Measurements from ENCODE around the gene TMEM201. TPM values are rescaled to one million over a fixed set of nuclear protein-coding genes. Genes with fewer than 3 reads are reported as not detected.

TMEM201 gene, protein sequence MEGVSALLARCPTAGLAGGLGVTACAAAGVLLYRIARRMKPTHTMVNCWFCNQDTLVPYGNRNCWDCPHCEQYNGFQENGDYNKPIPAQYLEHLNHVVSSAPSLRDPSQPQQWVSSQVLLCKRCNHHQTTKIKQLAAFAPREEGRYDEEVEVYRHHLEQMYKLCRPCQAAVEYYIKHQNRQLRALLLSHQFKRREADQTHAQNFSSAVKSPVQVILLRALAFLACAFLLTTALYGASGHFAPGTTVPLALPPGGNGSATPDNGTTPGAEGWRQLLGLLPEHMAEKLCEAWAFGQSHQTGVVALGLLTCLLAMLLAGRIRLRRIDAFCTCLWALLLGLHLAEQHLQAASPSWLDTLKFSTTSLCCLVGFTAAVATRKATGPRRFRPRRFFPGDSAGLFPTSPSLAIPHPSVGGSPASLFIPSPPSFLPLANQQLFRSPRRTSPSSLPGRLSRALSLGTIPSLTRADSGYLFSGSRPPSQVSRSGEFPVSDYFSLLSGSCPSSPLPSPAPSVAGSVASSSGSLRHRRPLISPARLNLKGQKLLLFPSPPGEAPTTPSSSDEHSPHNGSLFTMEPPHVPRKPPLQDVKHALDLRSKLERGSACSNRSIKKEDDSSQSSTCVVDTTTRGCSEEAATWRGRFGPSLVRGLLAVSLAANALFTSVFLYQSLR
- 3.0 and 8.2 TPM in 2 replicates for polyA plus RNA-seq (2012; rRNA removed)
- polyA plus RNA-seq (2012; cell fraction: cytosol; rRNA removed): 2.7 and 5.1 TPM in 2 replicates
- 17.3 and 19.4 TPM in 2 replicates for polyA plus RNA-seq (2012; cell fraction: nucleus; rRNA removed)

DNA sequence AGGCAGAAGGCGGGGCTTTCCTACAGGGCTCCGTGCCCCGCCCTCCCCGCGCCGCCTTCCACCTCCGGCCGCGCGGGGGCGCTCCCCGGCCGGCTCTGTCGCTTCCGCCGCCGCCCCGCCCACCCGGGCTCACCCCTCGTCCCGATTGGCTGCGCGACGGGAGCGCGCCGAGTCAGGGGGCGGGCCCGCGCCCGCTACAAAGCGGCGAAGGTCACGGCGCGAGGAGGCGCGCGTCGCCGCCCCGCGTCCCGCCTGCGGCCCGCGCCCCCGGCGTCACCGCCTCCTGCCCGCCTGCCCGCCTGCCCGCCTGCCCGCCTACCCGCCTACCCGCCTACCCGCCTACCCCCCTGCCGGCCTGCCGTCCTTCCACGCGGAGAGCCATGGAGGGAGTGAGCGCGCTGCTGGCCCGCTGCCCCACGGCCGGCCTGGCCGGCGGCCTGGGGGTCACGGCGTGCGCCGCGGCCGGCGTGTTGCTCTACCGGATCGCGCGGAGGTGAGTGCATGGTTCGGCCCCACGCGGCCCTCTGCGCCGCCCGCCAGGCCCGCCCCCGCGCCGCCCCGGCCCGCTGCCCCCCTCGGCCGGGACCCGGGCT is at the start of gene TMEM201:
Gene TMEM201, plus strand, starts transcription at position 361 of the 593 bp plus-strand sequence. Its CDS starts 20 bp downstream, at position 381.
- CTCF ChIA-PET: interaction anchor here (0.6 to 1.7 kb wide), 22 partner anchors 9 to 276 kb away, joined by 3 to 11 read pairs (median 3); no protein-coding TSS in a partner anchor
- H3K27ac ChIP-seq (ENCODE audit: low read depth in 2 of 2, low read length in 1 of 2): peak within 1 kb of the TSS; percentile 33 to 93
- H3K36me3 ChIP-seq (replicated peaks in 1 of 2; ENCODE audit: control insufficient read depth in 1 of 2, insufficient read depth in 2 of 2, low read length in 1 of 2): no peaks in the 10 kb centered on the region
- no CpG with 5 or more reads among the region's 94 CpGs for WGBS (ENCODE audit: low lambda C conversion rate)
- peak within 1 kb of the TSS; percentile 70 to 79 for H3K4me3 ChIP-seq (ENCODE audit: low read depth in 2 of 2, low read length in 1 of 2)
- H3K9ac ChIP-seq: peak within 1 kb of the TSS; percentile 68; the same call in 1 of the 2 replicates
- peak within 1 kb of the TSS; percentile 85; the same call in 1 of the 2 replicates for H2AFZ ChIP-seq (ENCODE audit: low read depth)
- H3F3A ChIP-seq (replicated peaks; ENCODE audit: insufficient read depth): no peaks in the 10 kb centered on the region
- peaks cover 27% of the 10 kb centered on the region; the same call in 1 of the 2 replicates for H4K20me1 ChIP-seq (ENCODE audit: insufficient read depth)
- no peaks in the 10 kb centered on the region for H3K9me3 ChIP-seq
- DNase-seq: peak; percentile 98
- H3K4me2 ChIP-seq: peak within 1 kb of the TSS; percentile 90
- TF ChIP-seq MEF2A (IDR thresholded peaks at IDR 0.05; ENCODE audit: borderline replicate concordance, low read depth) (no peak), CHD2 (IDR thresholded peaks at IDR 0.05; ENCODE audit: low read length, partially characterized antibody) (peak; percentile 14), MXI1 (IDR thresholded peaks at IDR 0.05; ENCODE audit: low read depth, low read length) (peak; percentile 40; the same call in 1 of the 2 replicates), RFX5 (IDR thresholded peaks at IDR 0.05; ENCODE audit: low read length) (no peak), RAD21 (IDR thresholded peaks at IDR 0.05; ENCODE audit: low read length) (peak; percentile 52), POLR2AphosphoS5 (IDR thresholded peaks at IDR 0.05; ENCODE audit: low read depth, low read length) (0 out of 2 replicates have a peak, but pooled peaks have one; percentile 11)
- TF ChIP-seq, protein P1, sequence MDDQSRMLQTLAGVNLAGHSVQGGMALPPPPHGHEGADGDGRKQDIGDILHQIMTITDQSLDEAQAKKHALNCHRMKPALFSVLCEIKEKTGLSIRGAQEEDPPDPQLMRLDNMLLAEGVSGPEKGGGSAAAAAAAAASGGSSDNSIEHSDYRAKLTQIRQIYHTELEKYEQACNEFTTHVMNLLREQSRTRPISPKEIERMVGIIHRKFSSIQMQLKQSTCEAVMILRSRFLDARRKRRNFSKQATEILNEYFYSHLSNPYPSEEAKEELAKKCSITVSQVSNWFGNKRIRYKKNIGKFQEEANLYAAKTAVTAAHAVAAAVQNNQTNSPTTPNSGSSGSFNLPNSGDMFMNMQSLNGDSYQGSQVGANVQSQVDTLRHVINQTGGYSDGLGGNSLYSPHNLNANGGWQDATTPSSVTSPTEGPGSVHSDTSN (IDR thresholded peaks at IDR 0.05): no peak
- TF ChIP-seq, protein P2, sequence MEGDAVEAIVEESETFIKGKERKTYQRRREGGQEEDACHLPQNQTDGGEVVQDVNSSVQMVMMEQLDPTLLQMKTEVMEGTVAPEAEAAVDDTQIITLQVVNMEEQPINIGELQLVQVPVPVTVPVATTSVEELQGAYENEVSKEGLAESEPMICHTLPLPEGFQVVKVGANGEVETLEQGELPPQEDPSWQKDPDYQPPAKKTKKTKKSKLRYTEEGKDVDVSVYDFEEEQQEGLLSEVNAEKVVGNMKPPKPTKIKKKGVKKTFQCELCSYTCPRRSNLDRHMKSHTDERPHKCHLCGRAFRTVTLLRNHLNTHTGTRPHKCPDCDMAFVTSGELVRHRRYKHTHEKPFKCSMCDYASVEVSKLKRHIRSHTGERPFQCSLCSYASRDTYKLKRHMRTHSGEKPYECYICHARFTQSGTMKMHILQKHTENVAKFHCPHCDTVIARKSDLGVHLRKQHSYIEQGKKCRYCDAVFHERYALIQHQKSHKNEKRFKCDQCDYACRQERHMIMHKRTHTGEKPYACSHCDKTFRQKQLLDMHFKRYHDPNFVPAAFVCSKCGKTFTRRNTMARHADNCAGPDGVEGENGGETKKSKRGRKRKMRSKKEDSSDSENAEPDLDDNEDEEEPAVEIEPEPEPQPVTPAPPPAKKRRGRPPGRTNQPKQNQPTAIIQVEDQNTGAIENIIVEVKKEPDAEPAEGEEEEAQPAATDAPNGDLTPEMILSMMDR (IDR thresholded peaks at IDR 0.05): peak; percentile 63
- H3K4me1 ChIP-seq (ENCODE audit: control insufficient read depth in 1 of 2, insufficient read depth in 2 of 2, low read depth in 1 of 2, low read length in 1 of 2): peaks cover 23 to 42% of the 10 kb centered on the region in 2 experiments; a peak in 3 of 4 replicates
- POLR2A ChIA-PET: interaction anchor here (0.5 to 1.0 kb wide), 2 partner anchors 13 to 22 kb away, joined by 3 to 5 read pairs; no protein-coding TSS in a partner anchor
- peaks cover 44% of the 10 kb centered on the region for H3K79me2 ChIP-seq (ENCODE audit: insufficient read depth)
- no peaks in the 10 kb centered on the region for H3K9me2 ChIP-seq
- no peaks in the 10 kb centered on the region for H3K27me3 ChIP-seq (ENCODE audit: insufficient read depth)

Data from SK-N-SH (cell line).